GM19438 (cell line): ENCODE results near the gene PRDM5.
A peak's percentile ranks its signal among the peaks of the same experiment; 100 is the strongest.
"Not testable (repeated sequence)": the region's sequence is repeated elsewhere in the genome, so short reads cannot be mapped to it uniquely, and the experiment has no call there.

ENCODE experiments used
- ATAC-seq: cut with Tn5 transposase; IDR thresholded peaks from one replicate; pipeline ENCODE4 v1.9.1; 2021; ENCODE audit warnings: low read depth; ENCODE audit not compliant: unreplicated experiment

Gene PRDM5

DNA sequence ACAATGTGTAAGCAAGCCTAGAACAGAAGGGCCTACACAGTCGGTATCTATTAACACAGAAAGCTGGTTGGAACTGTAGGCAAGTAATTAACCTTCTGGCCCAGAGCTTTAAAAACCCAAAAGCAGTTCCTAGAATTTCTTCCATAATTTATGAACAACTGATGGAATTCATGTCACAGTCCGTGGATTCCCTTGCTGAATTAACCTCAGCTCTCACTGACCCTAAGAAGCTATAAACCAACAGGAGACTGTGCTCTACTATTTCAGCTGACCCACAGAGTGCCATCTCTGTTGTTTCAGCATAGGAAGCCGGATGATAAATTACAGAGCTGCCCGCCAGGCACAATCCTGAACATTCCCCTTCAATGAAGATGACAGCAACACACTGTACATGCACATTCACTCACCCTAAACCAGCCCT, 157.3 kb downstream of the PRDM5 start:
- ATAC-seq: no peak

DNA sequence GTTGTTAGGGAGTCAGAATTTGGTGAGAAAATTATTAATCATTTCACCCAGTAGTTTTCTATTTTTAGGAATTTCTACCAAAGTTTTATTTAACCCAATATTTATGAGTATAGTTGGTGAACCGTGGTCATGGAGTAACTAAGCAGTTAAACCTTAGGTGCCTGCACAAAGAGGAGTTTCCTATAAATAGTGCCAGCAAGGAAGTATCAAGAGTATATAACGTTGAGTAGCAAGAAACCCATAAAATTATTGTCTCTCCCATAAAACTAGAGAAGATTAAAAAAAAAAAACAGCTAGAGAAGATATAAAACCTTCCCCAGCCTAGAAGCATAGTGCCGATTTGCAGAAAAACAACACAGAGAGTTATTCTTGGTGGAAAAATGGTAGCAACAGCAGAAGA, 158.9 kb downstream of the PRDM5 start:
- no peak for ATAC-seq

DNA sequence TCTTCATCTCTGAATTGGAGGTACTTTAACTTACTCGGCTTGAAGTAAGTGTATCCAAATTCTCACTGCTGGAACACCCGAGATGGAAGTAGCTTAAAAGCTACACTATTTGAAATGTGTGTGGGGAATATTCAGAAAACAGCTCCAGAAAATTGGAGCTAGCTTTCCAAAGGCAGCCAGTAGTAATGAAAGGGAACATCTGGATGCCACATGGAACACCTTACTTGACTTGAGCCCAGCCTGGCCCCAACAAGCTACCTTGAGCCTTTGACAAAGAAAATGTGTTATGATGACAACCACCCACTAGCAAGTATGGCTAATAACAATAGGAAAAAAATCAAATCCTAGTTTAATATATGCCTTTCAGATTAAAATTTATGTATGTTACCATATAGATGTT, 161.5 kb downstream of the PRDM5 start:
- ATAC-seq: no peak

DNA sequence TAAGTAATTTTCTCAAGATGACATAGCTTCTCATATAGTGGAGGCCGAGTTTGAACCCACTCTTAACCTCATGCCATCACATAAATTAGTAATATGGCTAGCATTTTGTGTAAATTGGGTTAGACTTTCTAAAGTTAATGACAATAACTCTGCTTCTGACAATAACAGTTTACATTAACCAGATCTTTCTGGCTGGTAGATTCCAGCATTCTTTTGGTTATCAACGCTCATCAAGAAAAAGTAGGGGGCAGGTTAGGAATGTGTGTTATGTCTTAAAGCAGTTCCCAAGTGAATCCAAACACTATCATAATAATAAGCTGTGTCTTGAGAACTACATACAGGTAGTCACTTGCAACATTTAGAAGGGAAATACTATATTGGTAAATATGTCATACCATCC, 162.5 kb downstream of the PRDM5 start:
- ATAC-seq: no peak

DNA sequence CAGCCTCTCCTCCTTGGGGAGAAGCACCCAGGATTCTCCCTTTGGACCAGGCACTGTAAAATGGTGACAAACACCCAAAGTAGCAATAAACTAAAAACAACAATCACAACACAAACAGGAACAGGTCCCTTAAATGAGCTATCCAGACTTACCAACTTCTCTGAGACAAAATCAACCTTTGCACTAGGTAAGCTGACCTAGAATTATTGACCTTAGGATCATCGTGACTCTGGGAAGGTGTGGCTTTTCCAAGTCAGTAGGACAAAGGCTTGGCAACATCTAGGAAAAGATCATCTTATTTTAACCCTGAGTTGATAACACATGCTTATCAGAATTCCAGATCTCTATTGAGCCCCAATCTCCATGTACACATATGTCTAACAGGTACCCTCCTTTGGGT, 166.7 kb downstream of the PRDM5 start:
- no peak for ATAC-seq

DNA sequence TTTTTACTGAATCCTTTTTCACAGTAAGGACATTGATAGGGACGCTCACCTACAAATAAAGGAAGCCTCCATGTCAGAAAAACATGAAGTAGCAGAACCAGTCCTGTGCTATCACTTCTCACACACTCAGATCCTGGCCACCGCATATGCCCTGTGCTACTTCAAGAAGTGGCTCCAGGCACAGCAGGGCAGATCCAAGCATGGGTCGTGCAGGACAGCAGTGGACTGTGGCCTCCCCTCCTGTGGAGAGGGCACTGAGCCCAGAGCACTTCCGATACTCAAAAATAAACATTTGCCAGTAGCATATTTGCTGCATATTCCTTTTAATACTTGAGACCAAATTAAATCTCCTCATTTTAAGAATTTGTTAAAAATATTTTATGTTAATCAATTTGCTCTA, 167.9 kb downstream of the PRDM5 start:
- no peak for ATAC-seq

DNA sequence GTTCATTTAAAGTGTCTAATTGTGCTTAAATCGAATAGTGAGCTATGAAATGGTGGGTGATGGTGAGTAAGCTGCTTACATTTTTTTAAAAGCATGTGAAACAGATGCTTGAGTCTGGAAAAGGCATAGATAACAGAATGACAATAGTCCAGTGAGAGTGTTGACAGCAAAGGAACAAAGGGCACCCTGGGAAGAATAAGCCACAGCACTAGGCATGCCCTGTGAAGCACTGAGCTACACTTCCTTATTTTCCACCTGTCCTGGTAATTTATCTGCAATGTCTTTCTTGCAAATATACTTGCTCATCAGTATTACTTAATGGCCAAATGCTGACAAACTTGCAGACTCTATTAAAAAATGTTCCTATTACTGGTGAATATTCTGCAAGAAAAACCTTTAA, 168.7 kb downstream of the PRDM5 start:
- ATAC-seq: no peak

DNA sequence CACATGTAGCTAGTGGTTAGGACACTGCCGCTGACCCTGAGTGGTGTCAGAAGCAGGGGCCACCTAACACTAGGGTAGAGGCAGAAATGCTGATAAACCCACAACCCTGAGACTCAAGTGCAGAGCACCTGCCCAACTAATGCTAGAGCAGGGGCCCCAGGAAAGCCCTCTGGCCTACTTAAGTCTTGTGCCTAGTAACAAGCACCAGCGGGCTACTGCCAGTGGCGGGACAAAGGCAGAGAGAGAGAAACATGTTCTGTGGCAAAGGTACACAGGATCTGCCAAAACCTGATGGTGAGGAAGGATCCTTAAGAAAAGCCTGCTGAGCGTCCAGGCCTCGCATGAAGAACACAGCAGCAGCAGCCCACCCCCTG, 172.4 kb downstream of the PRDM5 start:
- ATAC-seq: no peak

DNA sequence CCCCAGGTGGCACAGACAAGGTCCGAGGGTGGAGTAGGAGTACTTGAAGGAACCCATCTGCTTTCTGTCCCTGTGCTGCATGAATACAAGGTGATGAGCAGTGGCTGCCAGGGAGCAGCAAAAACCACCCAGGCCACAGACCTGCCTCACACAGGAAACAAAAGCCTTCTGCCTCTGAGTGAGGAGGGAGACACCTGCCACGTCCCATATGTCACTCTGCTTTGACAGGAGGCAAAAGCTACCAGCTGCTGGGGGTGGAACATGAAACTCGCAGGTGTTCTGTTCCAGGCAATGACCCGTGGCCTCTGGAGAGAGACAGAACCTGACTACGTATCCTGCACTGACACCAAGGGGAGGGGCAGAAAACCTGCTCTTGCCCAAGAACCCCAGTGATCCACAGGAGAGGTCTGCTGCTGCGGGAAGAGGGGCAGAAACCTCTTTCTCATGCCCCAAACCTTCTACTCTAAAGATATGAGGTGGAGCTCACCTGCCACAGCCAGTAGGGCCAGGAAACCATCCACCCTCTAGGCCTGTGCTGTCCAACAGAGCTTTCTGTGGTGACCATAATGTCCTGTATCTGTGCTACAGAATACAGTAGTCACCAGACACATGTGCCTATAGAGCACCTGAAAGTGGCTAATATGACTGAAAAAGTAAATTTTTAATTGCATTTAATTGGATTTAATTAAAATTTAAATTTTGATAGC, 172.9 kb downstream of the PRDM5 start:
- ATAC-seq: peak; percentile 99

DNA sequence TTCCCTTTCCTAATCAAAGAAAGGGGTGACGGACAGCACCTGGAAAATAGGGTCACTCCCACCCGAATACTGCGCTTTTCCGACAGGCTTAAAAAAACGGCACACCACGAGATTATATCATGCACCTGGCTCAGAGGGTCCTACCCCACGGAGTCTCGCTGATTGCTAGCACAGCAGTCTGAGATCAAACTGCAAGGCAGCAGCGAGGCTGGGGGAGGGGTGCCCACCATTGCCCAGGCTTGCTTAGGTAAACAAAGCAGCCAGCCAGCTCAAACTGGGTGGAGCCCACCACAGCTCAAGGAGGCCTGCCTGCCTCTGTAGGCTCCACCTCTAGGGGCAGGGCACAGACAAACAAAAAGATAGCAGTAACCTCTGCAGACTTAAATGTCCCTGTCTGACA, 180.9 kb downstream of the PRDM5 start:
- not testable (repeated sequence) for ATAC-seq

DNA sequence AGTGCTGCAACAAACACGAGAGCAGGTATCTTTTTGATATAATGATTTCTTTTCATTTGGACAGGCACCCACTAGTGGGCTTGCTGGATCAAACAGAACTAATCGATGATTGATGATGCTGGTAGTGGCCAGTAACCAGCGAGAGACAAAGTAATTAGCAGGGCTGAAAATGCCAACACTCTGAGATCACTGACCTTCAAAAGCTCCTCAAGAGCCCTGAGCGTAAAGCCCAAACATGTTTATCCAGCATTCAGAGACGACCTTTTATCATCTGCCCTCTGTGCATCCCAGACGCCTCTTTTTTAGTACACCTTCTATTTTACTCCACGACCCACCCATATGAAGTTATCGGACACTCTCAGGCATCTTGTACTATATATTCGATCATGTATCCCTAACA, 186.2 kb downstream of the PRDM5 start:
- no peak for ATAC-seq

DNA sequence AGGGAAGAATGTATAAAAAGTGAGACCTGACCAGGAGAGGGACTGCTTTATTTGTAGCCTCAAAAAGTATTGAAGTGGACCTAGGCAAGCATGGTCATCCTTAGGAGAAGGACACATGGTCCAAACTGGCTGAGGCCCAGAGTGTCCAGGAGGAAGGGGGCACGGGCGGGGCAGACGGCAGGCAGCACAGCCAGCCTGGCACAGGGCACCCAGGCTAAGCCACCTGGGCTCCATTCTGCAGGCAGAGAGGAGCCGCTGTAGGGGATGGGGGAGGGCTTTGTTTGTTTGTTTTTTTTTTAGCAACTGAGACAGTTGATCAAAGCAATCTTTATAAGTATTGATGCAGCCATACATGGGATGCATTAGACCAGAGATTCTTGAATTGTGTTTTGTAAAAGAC, 188.6 kb downstream of the PRDM5 start:
- no peak for ATAC-seq

DNA sequence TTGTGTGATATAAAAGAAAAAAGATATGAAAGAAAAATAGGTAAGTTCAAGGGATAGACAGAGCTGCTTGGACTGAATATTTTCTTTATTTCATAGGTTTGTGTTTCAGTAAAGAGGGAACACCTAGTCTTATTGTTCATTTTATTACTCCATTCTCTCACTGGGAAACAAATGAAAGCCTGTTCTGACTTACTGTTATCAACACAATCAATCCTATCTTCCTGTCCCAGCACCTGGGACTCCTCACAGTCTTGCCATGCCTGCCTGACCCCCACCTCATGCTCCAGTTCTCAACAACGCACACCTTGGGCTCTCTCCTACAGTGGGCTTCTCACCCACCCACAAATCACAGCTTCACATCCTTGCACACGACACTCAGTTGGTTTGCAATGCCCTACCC, 189.5 kb downstream of the PRDM5 start:
- ATAC-seq: no peak

DNA sequence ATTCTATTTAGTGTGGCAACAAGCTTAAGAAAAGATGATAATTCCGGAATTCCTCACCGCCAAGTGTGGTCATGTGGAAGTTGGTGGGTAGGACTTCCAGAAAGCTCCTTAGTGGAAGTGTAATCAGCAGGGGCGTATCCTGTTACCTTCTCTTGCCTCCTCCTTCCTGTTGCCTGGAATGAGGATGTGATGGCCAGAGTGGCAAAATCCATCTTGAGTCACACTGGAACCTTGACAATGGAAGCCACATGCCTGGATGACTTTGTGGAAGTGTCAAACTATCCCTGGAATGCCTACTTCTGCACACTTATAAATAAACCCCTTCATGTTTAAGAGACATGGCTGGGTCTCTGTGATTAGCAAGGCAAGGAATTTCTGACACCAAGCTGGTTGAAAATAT, 191.0 kb downstream of the PRDM5 start:
- ATAC-seq: no peak

DNA sequence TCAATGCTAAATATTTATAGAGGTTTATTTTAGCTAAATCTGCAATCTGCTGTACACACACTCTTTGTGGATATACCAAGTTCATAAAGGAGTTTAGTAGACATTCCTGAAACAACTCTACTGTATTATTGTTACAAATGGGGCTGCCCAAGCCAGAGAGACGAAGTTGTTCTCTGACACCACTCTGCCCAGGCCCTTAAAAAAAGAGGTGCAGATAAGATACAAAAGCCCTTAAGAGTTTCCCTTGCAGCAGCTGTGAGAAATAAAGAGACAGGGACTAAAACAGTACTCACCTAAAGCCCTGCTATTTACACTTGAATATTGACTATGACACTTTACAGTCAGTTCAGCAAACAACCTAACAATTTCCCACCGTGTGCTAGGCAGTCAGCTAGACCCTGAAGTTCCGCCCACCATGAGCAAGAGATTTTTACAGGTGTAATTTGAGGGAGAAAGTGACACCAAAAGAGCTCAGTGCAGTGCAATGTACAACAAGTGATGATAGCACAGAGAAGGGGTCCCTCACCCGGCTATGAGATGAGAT, 191.7 kb downstream of the PRDM5 start:
- ATAC-seq: no peak

DNA sequence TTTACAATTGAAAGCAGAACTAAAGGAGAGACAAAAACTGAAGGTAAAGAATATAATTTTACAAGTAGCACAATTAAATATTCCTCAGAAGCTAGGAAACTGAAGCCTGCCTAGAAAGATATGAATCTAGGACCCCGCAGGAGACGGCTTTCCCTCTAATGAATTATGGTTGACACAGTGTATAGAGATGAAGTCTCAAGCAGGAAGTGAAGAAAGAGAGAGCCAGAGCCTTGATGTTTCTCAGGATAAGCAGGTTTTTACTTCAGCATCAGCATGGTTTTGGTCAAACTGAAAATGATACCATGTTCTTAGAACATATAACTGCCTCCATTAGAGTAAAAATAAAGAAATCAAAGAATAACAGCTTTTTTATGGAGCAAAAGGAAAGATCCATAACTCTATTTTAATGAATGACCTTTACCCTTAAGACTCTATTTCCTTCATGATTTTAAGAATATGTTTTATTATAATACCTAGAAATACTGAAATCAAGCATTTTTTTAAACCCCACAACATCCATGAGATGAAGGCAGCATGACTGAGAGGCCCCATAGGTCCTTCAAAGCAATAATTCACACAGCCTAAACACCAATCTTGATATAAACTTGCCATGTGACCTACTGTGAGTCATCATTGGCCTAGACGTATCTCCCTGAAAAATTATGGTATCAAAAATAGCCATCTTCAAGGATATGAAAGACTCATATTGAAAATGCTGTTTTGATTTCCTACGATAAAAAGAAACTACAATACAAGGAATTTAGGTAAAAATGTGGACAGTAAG, 193.4 kb downstream of the PRDM5 start:
- ATAC-seq: no peak

DNA sequence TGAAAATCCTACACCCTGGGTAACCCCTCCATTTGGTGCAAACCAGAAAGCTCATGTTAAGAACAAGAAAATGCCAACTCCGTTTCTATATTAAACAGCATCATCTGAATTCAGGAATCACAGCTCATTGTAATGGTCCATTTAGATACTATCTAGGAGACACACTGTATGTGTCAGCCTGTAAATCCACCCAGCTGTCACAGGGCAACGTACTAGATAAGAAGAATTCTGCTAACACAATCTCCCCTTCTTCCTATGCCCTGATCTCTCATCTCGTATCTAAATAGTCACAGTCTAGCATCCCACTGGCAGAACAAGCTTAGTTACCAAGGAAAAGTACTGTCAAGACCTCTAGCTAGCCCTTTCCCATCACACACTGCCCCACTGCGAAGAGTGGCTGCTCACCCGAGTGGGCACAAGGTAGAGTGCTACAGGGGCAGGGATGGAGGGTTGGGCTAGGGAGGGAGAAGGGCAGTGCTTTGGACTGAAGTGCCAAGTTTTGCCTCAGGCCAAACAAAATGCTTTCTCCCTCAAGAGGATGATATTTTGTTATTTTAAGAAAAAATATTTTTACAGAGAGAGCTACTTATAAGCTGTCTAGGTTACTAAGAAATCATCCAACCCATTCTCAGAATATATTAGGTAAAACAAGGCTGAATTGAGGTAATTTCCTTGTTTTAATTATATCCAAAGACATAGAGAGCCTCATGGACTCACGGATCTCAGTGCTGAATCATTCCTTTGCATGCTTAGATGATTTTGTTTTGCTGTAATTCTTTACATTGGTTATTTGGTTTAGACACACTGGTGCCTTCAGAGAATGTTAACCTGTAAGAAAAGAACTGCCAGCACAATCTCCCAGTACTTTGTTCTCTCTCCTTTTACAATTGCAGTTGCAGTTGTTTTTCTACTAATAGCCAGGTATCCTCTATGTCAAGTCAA, 196.6 kb downstream of the PRDM5 start:
- ATAC-seq: no peak

DNA sequence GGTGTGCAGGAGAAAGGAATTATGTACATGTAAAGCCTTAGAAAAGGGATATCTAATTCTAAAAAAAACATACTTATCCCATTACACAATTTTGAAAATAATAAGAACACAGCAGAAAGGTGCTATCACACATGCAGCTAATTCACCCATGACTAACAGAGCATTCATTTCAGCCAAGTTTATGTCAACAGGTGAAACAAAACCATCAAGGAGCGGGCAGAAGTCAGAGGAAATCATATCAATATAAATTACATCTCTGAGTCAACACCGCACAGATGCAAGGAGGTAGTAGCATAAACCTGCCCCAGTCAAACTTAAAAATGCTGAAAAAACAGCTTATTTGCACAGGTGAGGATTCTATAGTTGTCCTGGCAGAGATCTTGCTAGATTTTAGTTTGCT, 197.9 kb downstream of the PRDM5 start:
- no peak for ATAC-seq

DNA sequence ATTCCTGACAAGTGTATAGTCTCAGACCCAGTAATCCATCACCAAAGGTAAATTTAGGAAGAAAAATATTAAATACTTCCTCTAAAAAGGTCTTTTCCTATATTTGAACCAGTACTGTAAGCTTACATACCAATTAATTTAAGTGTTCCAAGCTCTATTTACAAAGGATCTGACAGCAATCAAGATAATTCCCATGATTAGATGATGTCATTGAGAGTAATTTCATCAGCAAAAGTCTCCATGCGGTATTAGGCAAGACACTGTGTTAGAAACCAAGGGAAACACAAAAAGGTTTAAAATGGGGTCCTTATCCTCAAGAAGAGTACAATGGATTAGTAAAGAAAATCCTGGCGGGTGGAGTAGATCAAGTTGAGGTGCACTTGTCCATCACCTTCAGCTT, 198.5 kb downstream of the PRDM5 start:
- no peak for ATAC-seq

DNA sequence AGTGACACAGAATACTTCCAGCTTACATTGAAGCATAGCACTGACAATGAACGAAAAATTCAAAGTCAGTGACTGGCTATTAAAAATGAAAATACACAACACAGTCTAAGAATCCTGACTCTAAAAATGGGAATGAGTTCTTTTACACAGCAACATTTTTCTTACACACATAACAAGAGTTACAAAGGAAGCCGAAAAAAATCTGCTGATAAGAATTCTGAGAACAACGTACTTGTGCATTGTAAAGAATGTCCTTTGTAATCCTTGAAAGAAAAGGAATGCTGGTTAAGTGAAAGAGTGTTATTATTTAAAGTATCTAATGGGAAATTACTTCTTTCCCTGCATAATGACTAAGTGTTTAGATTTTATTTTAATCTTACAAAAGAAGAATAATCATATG, 199.4 kb downstream of the PRDM5 start:
- ATAC-seq: no peak

DNA sequence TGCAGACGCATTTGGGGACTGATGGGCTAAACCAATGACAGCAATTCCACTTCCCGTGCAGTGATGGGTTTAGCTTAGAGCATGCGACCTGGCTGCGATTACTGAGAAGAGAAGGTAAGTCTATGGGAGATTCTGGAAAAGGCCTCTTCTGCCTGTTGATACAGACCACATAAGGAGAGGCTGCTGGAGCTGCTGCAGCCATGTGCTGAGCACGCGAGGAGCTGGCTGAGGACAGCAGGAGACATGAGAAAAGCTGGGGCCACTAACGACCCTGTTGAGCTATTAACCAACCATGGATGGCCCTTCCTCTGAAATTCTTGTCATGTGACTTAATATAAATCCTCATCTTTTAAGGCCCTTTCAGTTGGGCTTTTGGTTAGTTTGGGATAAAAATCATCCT, 199.9 kb downstream of the PRDM5 start:
- no peak for ATAC-seq
